K562 (cell line): ENCODE measurements around the gene POLDIP3. TPM values are rescaled to one million over a fixed set of nuclear protein-coding genes. Genes with fewer than 3 reads are reported as not detected.

Source experiments
- ARID3B ChIP-seq: fragments of 250-450 bp; sonication (Bioruptor Pico); IDR thresholded peaks from 2 replicates; pipeline ENCODE4 v1.4.0; 2020; ENCODE audit warnings: borderline replicate concordance
- ETS2 ChIP-seq: IDR thresholded peaks from 2 replicates; pipeline ENCODE4 v1.6.1; 2016; ENCODE audit warnings: borderline replicate concordance, missing genetic modification characterization, mild to moderate bottlenecking, moderate library complexity, missing compliant biosample characterization; ENCODE audit not compliant: poor library complexity, severe bottlenecking
- FOXA3 ChIP-seq, 2 experiments: fragments of 450-650 bp in 1 of 2; sonication (generic) in 1 of 2; formaldehyde crosslinking; IDR thresholded peaks in 1 of 2; conservative IDR thresholded peaks in 1 of 2; 2 replicates each; pipeline versions ENCODE4 v1.4.0 to v1.8.0; 2020 to 2022; ENCODE audit warnings: mild to moderate bottlenecking in 2 of 2, missing genetic modification reagents in 1 of 2
- GTF3C2 ChIP-seq: IDR thresholded peaks from 3 replicates; pipeline ENCODE4 v1.6.1; 2011; ENCODE audit warnings: borderline replicate concordance, mild to moderate bottlenecking, moderate library complexity; ENCODE audit not compliant: insufficient read length; ENCODE audit errors: extremely low read depth
- IFI16 ChIP-seq: fragments of 250-450 bp; sonication (Bioruptor Pico); IDR thresholded peaks from 2 replicates; pipeline ENCODE4 v2.1.2; 2022; ENCODE audit warnings: mild to moderate bottlenecking, inconsistent platforms
- L3MBTL2 ChIP-seq: fragments of 450-650 bp; IDR thresholded peaks from 2 replicates; pipeline ENCODE4 v1.6.1; 2016; ENCODE audit warnings: mild to moderate bottlenecking, moderate library complexity
- MAFK ChIP-seq: IDR thresholded peaks from 2 replicates; pipeline ENCODE4 v1.6.1; 2011; ENCODE audit warnings: low read length, improper control_type of control experiment
- MECOM ChIP-seq: fragments of 250-450 bp; sonication (Bioruptor Pico); IDR thresholded peaks from 2 replicates; pipeline ENCODE4 v1.8.0; 2022; ENCODE audit warnings: inconsistent platforms
- NR2C2 ChIP-seq, 2 experiments: fragments of 200-800 bp in 1 of 2; sonication (Bioruptor generic) in 1 of 2; sonication (generic) in 1 of 2; formaldehyde crosslinking in 1 of 2; IDR thresholded peaks; 2 replicates each; pipeline versions ENCODE4 v1.6.1 to v1.8.0; 2016 to 2022; ENCODE audit warnings: mild to moderate bottlenecking in 1 of 2, missing compliant biosample characterization in 1 of 2, missing genetic modification characterization in 1 of 2, missing genetic modification reagents in 1 of 2
- NR4A1 ChIP-seq, 2 experiments: fragments of 250-450 bp in 1 of 2; fragments of 450-650 bp in 1 of 2; sonication (Bioruptor Pico) in 1 of 2; IDR thresholded peaks; 2 replicates each; pipeline versions ENCODE4 v1.4.0 to v1.6.1; 2016 to 2020; ENCODE audit warnings: mild to moderate bottlenecking in 2 of 2, missing compliant biosample characterization in 1 of 2, missing genetic modification characterization in 1 of 2, moderate library complexity in 1 of 2
- PCBP2 ChIP-seq: fragments of 200-400 bp; formaldehyde crosslinking; IDR thresholded peaks from 2 replicates; pipeline ENCODE4 v1.6.1; 2018; ENCODE audit warnings: low read length, low read depth, mild to moderate bottlenecking, moderate library complexity; ENCODE audit not compliant: poor library complexity, severe bottlenecking
- PHB ChIP-seq: fragments of 250-450 bp; sonication (Bioruptor Pico); IDR thresholded peaks from 2 replicates; pipeline ENCODE4 v1.5.0; 2021
- PHF8 ChIP-seq: fragments of 200-600 bp; sonication (generic); IDR thresholded peaks from 2 replicates; pipeline ENCODE4 v1.6.1; 2012; ENCODE audit warnings: mixed run types, mild to moderate bottlenecking, inconsistent platforms, low read length, moderate library complexity, borderline replicate concordance
- RB1 ChIP-seq: fragments of 450-650 bp; IDR thresholded peaks from 2 replicates; pipeline ENCODE4 v1.6.1; 2017; ENCODE audit warnings: low read depth, mild to moderate bottlenecking
- SMARCA4 ChIP-seq: fragments of 450-650 bp; IDR thresholded peaks from 2 replicates; pipeline ENCODE4 v1.6.1; 2016
- STAT5A ChIP-seq: IDR thresholded peaks from 2 replicates; pipeline ENCODE4 v1.6.1; 2012; ENCODE audit warnings: low read length, inconsistent platforms, borderline replicate concordance
- THRAP3 ChIP-seq: fragments of 450-650 bp; IDR thresholded peaks from 2 replicates; pipeline ENCODE4 v1.6.1; 2016; ENCODE audit warnings: mild to moderate bottlenecking, inconsistent platforms, borderline replicate concordance
- ZBTB33 ChIP-seq: sonication (generic); formaldehyde crosslinking; IDR thresholded peaks from 2 replicates; pipeline ENCODE4 v1.8.1; 2023; ENCODE audit warnings: mild to moderate bottlenecking, missing genetic modification reagents
- ZNF274 ChIP-seq: IDR thresholded peaks from 2 replicates; pipeline ENCODE4 v1.6.1; 2011; ENCODE audit warnings: low read depth, mild to moderate bottlenecking, low read length, moderate library complexity, borderline replicate concordance
- ZNF644 ChIP-seq: fragments of 200-800 bp; sonication (Bioruptor generic); IDR thresholded peaks from 2 replicates; pipeline ENCODE4 v1.6.1; 2016; ENCODE audit warnings: low read depth, missing genetic modification characterization, missing compliant biosample characterization
- polyA plus RNA-seq, 8 experiments: library from polyadenylated mRNA; depleted of rRNA in 4 of 8; stranded (reverse) in 5 of 8; unstranded in 3 of 8; fragments of >200 nt; fragmentation: Nextera tagmentation in 2 of 8; fragmentation: Illumina TruSeq in 1 of 8; extraction: Ambion mirVana in 2 of 8; extraction: Trizol in 1 of 8; gene quantifications; 2 replicates each; pipeline versions ENCODE4 v1.2.1 to v1.2.3, GENCODE V29; 2011 to 2014; ENCODE audit warnings: inconsistent platforms in 1 of 8, missing spikeins in 1 of 8
- total RNA-seq, 7 experiments: library from RNA; depleted of rRNA in 6 of 7; stranded (reverse); fragments of >200 nt in 6 of 7; fragmentation: Illumina TruSeq in 2 of 7; extraction: Trizol in 2 of 7; gene quantifications; 2 replicates each; pipeline versions ENCODE4 v1.2.1 to v1.2.3, GENCODE V29; 2011 to 2021; ENCODE audit warnings: low replicate concordance in 1 of 7

POLDIP3 gene
- total and polyA plus RNA-seq, 9 of the 15 experiments (the other 6 are each of a cell fraction or from before 2014, with no cell fraction given), result 14.3 to 53.0 (median 26.3) TPM

GRCh38 chr22:42615092-42615859 lies 593 bp upstream of the POLDIP3 start (continued):
- no peak for TF ChIP-seq MECOM (CRISPR knock-in tag)
- peak; percentile 73 for TF ChIP-seq RB1
- TF ChIP-seq ZNF644 (tag), result no peak; the same call in 1 of the 2 replicates
- TF ChIP-seq FOXA3 (CRISPR knock-in tag; conservative IDR thresholded peaks at IDR 0.05 in 1 of 2, IDR thresholded peaks at IDR 0.05 in 1 of 2), result 0 out of 4 replicates have a peak, but pooled peaks have one; percentile 4 to 60
- TF ChIP-seq ETS2, result no peak
- peak; percentile 96 for TF ChIP-seq THRAP3
- TF ChIP-seq ARID3B (CRISPR knock-in tag), result no peak
- peak; percentile 73 for TF ChIP-seq NR2C2 (CRISPR knock-in tag; IDR thresholded peaks at IDR 0.05)
- TF ChIP-seq NR2C2 (tag; IDR thresholded peaks at IDR 0.05), result peak; percentile 90
- peak; percentile 18; the same call in 1 of the 2 replicates for TF ChIP-seq PHF8
- peak; percentile 47; the same call in 1 of the 2 replicates for TF ChIP-seq MAFK
- TF ChIP-seq GTF3C2, result no peak
- TF ChIP-seq IFI16 (CRISPR knock-in tag), result no peak
- no peak; the same call in none of the 2 replicates for TF ChIP-seq L3MBTL2
- TF ChIP-seq PHB (CRISPR knock-in tag), result peak; percentile 99
- TF ChIP-seq SMARCA4, result 0 out of 2 replicates have a peak, but pooled peaks have one; percentile 18
- TF ChIP-seq ZNF274, result no peak
- peak; percentile 75 for TF ChIP-seq ZBTB33 (CRISPR knock-in tag)
- TF ChIP-seq STAT5A, result peak; percentile 79
- no peak for TF ChIP-seq NR4A1 (CRISPR knock-in tag; IDR thresholded peaks at IDR 0.05)
- TF ChIP-seq NR4A1 (tag; IDR thresholded peaks at IDR 0.05), result 0 out of 2 replicates have a peak, but pooled peaks have one; percentile 22
- no peak for TF ChIP-seq PCBP2
